Left colon (tissue), 2 donors: Measurements from ENCODE around the gene LCN10. TPM values are rescaled to one million over a fixed set of nuclear protein-coding genes. Genes with fewer than 3 reads are reported as not detected.

ENCODE experiments used
- microRNA-seq, 2 donors: library from miRNA; unstranded; fragments of <30 nt; microRNA quantifications; one replicate each; pipeline versions ENCODE4 v1.1.0 to v1.2.0, GENCODE V29; 2020
- total RNA-seq, 2 donors: library from RNA; stranded (reverse); fragmentation: NEBNext Ultra II Directional; extraction: Animal tissue kit (Norgen Biotek cat#: 25700); gene quantifications; one replicate each; pipeline ENCODE4 v1.2.1, GENCODE V29; 2021
- donor health status: DM: no; HTN: no; CAD: no.
- donor health status: DM: yes; HTN: yes; CAD: no.

The LCN10 gene
- total RNA-seq, 2 donors from 2014 or later, result 1.2 to 2.4 TPM

Small RNA genes within 50 kb of the gene (microRNA-seq; reads per million reads assigned to microRNA genes)
- gene MIR6722, result 0 reads per million in 2 donors

Other genes with a start within 250 kb of the LCN10 start
- gene NOTCH1, start 196.9 kb downstream of the LCN10 start, total RNA-seq, result 10 to 100 TPM; 49.5 to 72.2 TPM
- 10 to 100 TPM; 14.3 to 17.2 TPM for gene EGFL7, start 80.0 kb downstream of the LCN10 start, total RNA-seq
- gene AGPAT2, start 55.5 kb downstream of the LCN10 start, total RNA-seq, result 100 to 1,000 TPM; 152 to 211 TPM
- 1 to 10 TPM; 1.3 to 2.1 TPM for gene DIPK1B, start 30.4 kb downstream of the LCN10 start, total RNA-seq
- gene LCN6, start 5.6 kb upstream of the LCN10 start, total RNA-seq, result 1 to 10 TPM; 1.0 to 3.6 TPM
- gene LCN8, start 15.3 kb upstream of the LCN10 start, total RNA-seq, result under 1 TPM in 1 of 2 donors, not detected in 1; 0.36 TPM
- 10 to 100 TPM in 1 of 2 donors, 1 to 10 TPM in 1; 8.0 to 15.9 TPM for gene LCN15, start 21.6 kb upstream of the LCN10 start, total RNA-seq
- gene TMEM141, start 48.4 kb upstream of the LCN10 start, total RNA-seq, result 100 to 1,000 TPM; 239 to 377 TPM
- gene CCDC183, start 53.4 kb upstream of the LCN10 start, total RNA-seq, result 10 to 100 TPM; 20.6 to 35.1 TPM
- 100 to 1,000 TPM; 120 to 132 TPM for gene RABL6, start 65.0 kb upstream of the LCN10 start, total RNA-seq
- 10 to 100 TPM; 10.4 to 11.1 TPM for gene AJM1, start 99.5 kb upstream of the LCN10 start, total RNA-seq
- gene PHPT1, start 106.5 kb upstream of the LCN10 start, total RNA-seq, result 100 to 1,000 TPM; 109 to 154 TPM
- gene MAMDC4, start 109.4 kb upstream of the LCN10 start, total RNA-seq, result 10 to 100 TPM; 19.1 to 20.1 TPM
- gene EDF1, start 123.4 kb upstream of the LCN10 start, total RNA-seq, result 100 to 1,000 TPM; 434 to 466 TPM
- gene TRAF2, start 143.6 kb upstream of the LCN10 start, total RNA-seq, result 10 to 100 TPM; 23.7 to 25.3 TPM
- 100 to 1,000 TPM; 167 to 195 TPM for gene FBXW5, start 201.8 kb upstream of the LCN10 start, total RNA-seq
- gene C8G, start 202.3 kb upstream of the LCN10 start, total RNA-seq, result 1 to 10 TPM; 3.9 to 8.3 TPM
- gene LCN12, start 209.3 kb upstream of the LCN10 start, total RNA-seq, result 10 to 100 TPM in 1 of 2 donors, 1 to 10 TPM in 1; 8.5 to 10.2 TPM
- 10 to 100 TPM in 1 of 2 donors, 1 to 10 TPM in 1; 8.7 to 36.9 TPM for gene PTGDS, start 234.6 kb upstream of the LCN10 start, total RNA-seq
- gene LCNL1, start 240.1 kb upstream of the LCN10 start, total RNA-seq, result under 1 TPM in 1 of 2 donors, not detected in 1; 0.06 TPM
- gene PAXX, start 249.5 kb upstream of the LCN10 start, total RNA-seq, result 10 to 100 TPM; 33.3 to 41.2 TPM